Sigmoid colon (tissue), 4 donors: Measurements from ENCODE around the gene ADA.

Source experiments
- CTCF ChIP-seq, 4 experiments: fragments of 450-650 bp in 3 of 4; fragments of 200-600 bp in 1 of 4; IDR thresholded peaks; one replicate each; pipeline ENCODE4 v1.5.1; 2016 to 2019; ENCODE audit warnings: antibody characterized with exemption in 4 of 4, mild to moderate bottlenecking in 3 of 4, moderate library complexity in 2 of 4
- EP300 ChIP-seq, 4 donors: sonication (generic); formaldehyde crosslinking; IDR thresholded peaks; one replicate each; pipeline ENCODE4 v1.6.1; 2017; ENCODE audit warnings: antibody characterized with exemption in 4 of 4
- POLR2AphosphoS5 ChIP-seq, 4 donors: sonication (generic); formaldehyde crosslinking; IDR thresholded peaks; one replicate each; pipeline ENCODE4 v1.6.1; 2017; ENCODE audit warnings: antibody characterized with exemption in 4 of 4

DNA sequence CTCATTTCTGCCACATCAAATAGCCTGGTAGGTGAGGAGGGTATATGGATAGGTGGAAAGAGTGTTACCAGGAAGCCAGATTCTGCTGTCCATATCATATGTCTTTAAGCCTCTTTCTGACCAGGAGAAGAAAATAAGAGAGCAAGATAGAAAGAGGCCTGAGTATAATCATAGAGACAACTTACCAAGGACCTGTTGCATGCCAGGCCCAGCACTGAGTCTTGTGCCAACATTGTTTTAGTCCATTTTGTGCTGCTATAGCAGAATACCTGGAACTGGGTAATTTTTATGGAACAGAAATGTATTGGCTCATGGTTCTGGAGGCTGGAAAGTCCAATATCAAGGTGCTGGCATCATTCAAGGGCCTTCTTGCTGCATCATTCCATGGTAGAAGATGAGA, 7.3 kb upstream of the ADA start:
- TF ChIP-seq EP300 (IDR thresholded peaks at IDR 0.05): no peak
- no peak for TF ChIP-seq POLR2AphosphoS5 (IDR thresholded peaks at IDR 0.05)
- no peak for TF ChIP-seq CTCF (IDR thresholded peaks at IDR 0.05)
